ENCODE data around the gene C2orf49. TPM values are rescaled to one million over a fixed set of nuclear protein-coding genes. Genes with fewer than 3 reads are reported as not detected.
"Not testable (repeated sequence)": the region's sequence is repeated elsewhere in the genome, so short reads cannot be mapped to it uniquely, and the experiment has no call there.

Gene C2orf49
- polyA plus RNA-seq, 4 donors, result 21.3 to 27.5 (median 24.4) TPM

DNA sequence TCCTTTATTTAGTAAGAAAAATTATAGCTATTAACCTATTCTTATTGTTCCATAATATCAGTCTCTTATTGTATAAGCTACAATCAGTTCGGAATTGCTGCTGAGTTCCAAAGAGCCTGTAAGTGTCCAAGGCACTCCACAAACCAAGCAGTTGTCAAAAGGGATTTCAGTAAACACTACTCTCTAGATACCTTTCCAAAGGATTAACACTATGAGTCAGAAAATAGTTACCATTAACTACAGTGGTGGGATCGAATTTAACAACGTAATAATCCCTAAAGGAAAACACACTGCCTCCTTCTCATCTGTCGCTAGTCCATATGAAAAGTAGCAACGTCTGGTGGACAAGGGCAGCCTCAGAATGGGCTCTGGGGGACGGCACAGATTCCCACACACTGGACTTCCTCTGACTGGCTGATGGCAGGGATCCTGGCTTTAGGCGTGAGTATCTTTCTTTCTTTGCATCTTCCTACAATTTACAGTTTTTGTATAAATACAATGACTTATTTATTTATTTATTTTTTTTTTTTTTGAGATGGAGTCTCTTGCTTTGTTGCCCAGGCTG, 16.6 kb upstream of the C2orf49 start:
- DNase-seq (ENCODE audit: low read depth in 4 of 4, low spot score in 2 of 4), result no peak

GRCh38 chr2:105321875-105322646, 15.3 kb upstream of the C2orf49 start:
- DNase-seq (ENCODE audit: low read depth in 4 of 4, low spot score in 2 of 4), result no peak

DNA sequence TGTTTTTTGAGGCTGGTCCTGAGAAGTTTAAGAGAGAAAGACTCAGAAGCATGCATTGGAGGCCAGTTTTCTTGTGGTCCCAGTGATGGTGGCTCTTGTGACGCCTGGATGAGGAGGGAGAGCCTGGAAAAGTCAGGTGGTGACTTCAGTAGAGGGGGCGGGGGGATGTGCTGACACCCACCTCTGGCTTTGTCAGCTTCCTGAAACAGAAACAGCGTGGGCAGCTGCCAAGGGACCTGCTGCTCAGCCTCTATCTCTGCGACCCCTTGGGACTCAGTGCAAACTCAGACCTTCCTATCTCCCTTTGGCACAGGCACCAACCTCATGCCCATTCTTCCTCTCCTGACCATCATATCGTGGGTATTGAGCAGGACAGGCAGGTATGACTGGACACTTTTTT, 14.2 kb upstream of the C2orf49 start:
- no peak for DNase-seq (ENCODE audit: low read depth in 4 of 4, low spot score in 2 of 4)

- DNase-seq (ENCODE audit: low read depth in 4 of 4, low spot score in 2 of 4), result no peak
Measured at GRCh38 chr2:105324101-105324500, 13.2 kb upstream of the C2orf49 start.

DNA sequence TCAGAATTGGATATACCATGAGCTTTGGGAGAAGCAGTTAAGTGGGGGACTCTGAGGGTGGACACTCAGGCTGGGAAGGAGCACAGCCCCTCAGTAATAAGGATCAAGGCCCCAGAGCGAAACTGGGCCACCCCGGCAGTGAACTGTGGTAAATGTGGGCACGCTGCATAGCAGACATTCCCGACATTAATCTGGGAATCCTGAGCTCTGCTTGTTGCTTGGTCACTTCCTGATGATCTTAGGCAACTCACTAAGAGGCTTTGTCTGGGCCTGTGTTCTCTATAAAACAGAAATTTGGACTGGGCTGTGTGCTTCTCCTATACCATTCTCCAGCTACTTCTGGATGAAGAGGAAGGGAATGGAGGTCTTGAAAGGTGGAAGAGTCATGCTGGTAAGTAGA, 12.6 kb upstream of the C2orf49 start:
- no peak for DNase-seq (ENCODE audit: low read depth in 4 of 4, low spot score in 2 of 4)

GRCh38 chr2:105325389-105325963, 11.9 kb upstream of the C2orf49 start:
- no peak for DNase-seq (ENCODE audit: low read depth in 4 of 4, low spot score in 2 of 4)

GRCh38 chr2:105327271-105327670, 10.1 kb upstream of the C2orf49 start:
- DNase-seq (ENCODE audit: low read depth in 4 of 4, low spot score in 2 of 4), result not testable (repeated sequence)

DNA sequence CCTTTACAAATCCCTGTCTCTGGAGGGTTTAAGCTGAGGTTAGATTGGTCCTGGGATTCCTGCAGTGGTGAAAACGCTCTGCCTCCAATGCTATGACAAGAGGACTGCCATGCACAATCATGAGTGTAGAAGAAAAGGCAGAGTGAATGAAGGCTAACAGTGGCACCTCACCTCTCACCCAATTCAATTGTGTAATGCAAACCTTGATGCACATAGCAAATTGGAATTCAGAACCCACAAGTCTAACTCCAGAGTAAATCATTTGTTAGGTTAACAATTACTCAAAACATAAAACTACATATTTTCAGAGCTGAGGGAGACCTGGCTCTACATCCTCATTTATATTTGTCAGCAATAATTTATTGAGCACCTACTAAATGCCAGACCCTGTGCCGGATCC, 9.7 kb upstream of the C2orf49 start:
- no peak for DNase-seq (ENCODE audit: low read depth in 4 of 4, low spot score in 2 of 4)

- DNase-seq (ENCODE audit: low read depth in 4 of 4, low spot score in 2 of 4), result no peak
Measured at GRCh38 chr2:105328281-105329196, 8.8 kb upstream of the C2orf49 start.

GRCh38 chr2:105329197-105329554, 8.2 kb upstream of the C2orf49 start:
- DNase-seq (ENCODE audit: low read depth in 4 of 4, low spot score in 2 of 4), result no peak

- DNase-seq (ENCODE audit: low read depth in 4 of 4, low spot score in 2 of 4), result no peak
Measured at GRCh38 chr2:105329561-105330495, 7.5 kb upstream of the C2orf49 start, which contains the start of gene TGFBRAP1. TSS of gene TGFBRAP1 (minus strand) at chr2:105329735. CDS start at chr2:105308301, 21,434 bp downstream.

DNA sequence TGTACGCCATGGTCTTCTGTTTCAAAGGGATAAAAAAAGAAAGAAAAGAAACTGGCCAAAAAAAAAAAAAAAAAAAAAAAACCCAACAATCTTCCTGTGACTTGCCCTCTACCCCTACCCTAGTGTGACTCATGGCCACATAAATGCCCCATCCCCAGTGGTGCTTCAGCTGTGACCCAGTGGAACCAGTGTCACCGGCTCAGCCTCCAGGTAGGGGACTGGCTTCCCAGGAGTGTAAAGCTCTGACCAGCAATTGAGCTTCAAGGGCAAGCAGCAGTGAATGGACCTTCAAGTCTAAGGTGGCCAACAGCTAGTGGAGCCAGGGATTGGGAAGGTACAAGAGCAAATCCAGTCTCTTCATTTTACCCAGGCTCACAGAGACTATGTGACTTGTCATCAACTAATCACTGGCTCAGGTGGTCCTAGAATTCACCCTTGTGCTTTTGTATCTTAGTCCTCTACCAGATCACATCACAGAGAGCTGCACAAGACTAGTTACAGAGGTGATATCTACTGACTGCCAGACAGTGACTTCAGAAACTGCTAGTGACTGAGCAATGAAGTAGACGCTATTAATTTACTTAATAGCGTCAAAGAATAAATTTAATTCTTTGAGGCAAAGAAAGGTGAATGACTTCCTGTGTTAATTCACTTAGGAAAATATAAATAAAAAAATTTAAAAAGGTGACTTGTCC, 6.5 kb upstream of the C2orf49 start:
- no peak for DNase-seq (ENCODE audit: low read depth in 4 of 4, low spot score in 2 of 4)

- DNase-seq (ENCODE audit: low read depth in 4 of 4, low spot score in 2 of 4), result no peak
Measured at GRCh38 chr2:105334211-105334610, 3.1 kb upstream of the C2orf49 start.

- no peak for DNase-seq (ENCODE audit: low read depth in 4 of 4, low spot score in 2 of 4)
Measured at GRCh38 chr2:105335469-105335868, 1.9 kb upstream of the C2orf49 start.

- DNase-seq (ENCODE audit: low read depth in 4 of 4, low spot score in 2 of 4), result no peak
Measured at GRCh38 chr2:105336786-105337121, 586 bp upstream of the C2orf49 start.

GRCh38 chr2:105338020-105338385, 663 bp downstream of the C2orf49 start:
- DNase-seq (ENCODE audit: low read depth in 4 of 4, low spot score in 2 of 4), result no peak

GRCh38 chr2:105339414-105339813, 2.1 kb downstream of the C2orf49 start:
- no peak for DNase-seq (ENCODE audit: low read depth in 4 of 4, low spot score in 2 of 4)

GRCh38 chr2:105344704-105345345, 7.5 kb downstream of the C2orf49 start:
- no peak for DNase-seq (ENCODE audit: low read depth in 4 of 4, low spot score in 2 of 4)

- no peak for DNase-seq (ENCODE audit: low read depth in 4 of 4, low spot score in 2 of 4)
Measured at GRCh38 chr2:105357122-105357521, 19.8 kb downstream of the C2orf49 start.

Measured in left renal cortex interstitium (tissue), 4 donors.